SU-DHL-6 (cell line): ENCODE measurements around the gene NTM.

ENCODE experiments used
- H2AFZ ChIP-seq: fragments of 200-600 bp; sonication (generic); 2 replicates; pipeline ENCODE4 v1.6.1; 2014; ENCODE audit warnings: low read depth, mild to moderate bottlenecking, moderate library complexity, mixed read lengths, antibody characterized with exemption, low read length; ENCODE audit not compliant: severe bottlenecking
- H3F3A ChIP-seq: fragments of 200-600 bp; shearing (Covaris generic); 2 replicates; pipeline ENCODE4 v1.6.0; 2016; ENCODE audit warnings: antibody characterized with exemption, mild to moderate bottlenecking; ENCODE audit not compliant: insufficient read depth
- H3K27ac ChIP-seq: fragments of 200-600 bp; sonication (generic); 2 replicates; pipeline ENCODE4 v1.5.1; 2016; ENCODE audit warnings: low read depth, mild to moderate bottlenecking, low read length, moderate library complexity, mixed read lengths
- H3K27me3 ChIP-seq: fragments of 200-600 bp; sonication (generic), shearing (Covaris generic); 2 replicates; pipeline ENCODE4 v1.6.0; 2014; ENCODE audit warnings: mild to moderate bottlenecking, low read length
- H3K36me3 ChIP-seq: fragments of 200-600 bp; sonication (generic); 2 replicates; pipeline ENCODE4 v1.6.1; 2014; ENCODE audit warnings: mild to moderate bottlenecking, low read length, mixed read lengths
- H3K4me2 ChIP-seq: fragments of 300-600, 200-600 bp; shearing (Covaris generic), sonication (generic); 2 replicates; pipeline ENCODE4 v1.6.0; 2014; ENCODE audit warnings: low read length, low read depth, mild to moderate bottlenecking; ENCODE audit not compliant: poor library complexity, severe bottlenecking
- H3K4me3 ChIP-seq: fragments of 200-600 bp; sonication (generic); 2 replicates; pipeline ENCODE4 v1.5.1; 2014; ENCODE audit warnings: antibody characterized with exemption, low read length, mild to moderate bottlenecking, mixed read lengths; ENCODE audit not compliant: insufficient read depth, poor library complexity, severe bottlenecking
- H3K79me2 ChIP-seq: fragments of 200-600 bp; sonication (generic); 2 replicates; pipeline ENCODE4 v1.6.1; 2014; ENCODE audit warnings: mild to moderate bottlenecking, low read length, moderate library complexity; ENCODE audit not compliant: insufficient read depth
- H3K9ac ChIP-seq: fragments of 200-600 bp; sonication (generic); 2 replicates; pipeline ENCODE4 v1.7.0; 2014; ENCODE audit warnings: mild to moderate bottlenecking, low read length
- H3K9me2 ChIP-seq: fragments of 200-600 bp; sonication (generic); replicated peaks from 2 replicates; pipeline ENCODE4 v1.6.1; 2014; ENCODE audit warnings: low read length; ENCODE audit not compliant: insufficient read depth
- H3K9me3 ChIP-seq: fragments of 200-600 bp; sonication (generic); 2 replicates; pipeline ENCODE4 v1.6.1; 2014; ENCODE audit warnings: low read length, mixed read lengths; ENCODE audit not compliant: insufficient read depth
- H4K20me1 ChIP-seq: fragments of 200-600 bp; sonication (generic); 2 replicates; pipeline ENCODE4 v1.6.1; 2014; ENCODE audit warnings: low read depth, mild to moderate bottlenecking, antibody characterized with exemption, low read length, moderate library complexity, mixed read lengths
- EZH2phosphoT487 ChIP-seq: fragments of 200-600 bp; sonication (generic), shearing (Covaris generic); conservative IDR thresholded peaks from 2 replicates; pipeline ENCODE4 v1.6.1; 2018; ENCODE audit warnings: mild to moderate bottlenecking, antibody characterized with exemption, low read length, moderate library complexity, mixed read lengths
- TF ChIP-seq, protein P1 (sequence below): fragments of 200-600 bp; sonication (generic); IDR thresholded peaks from one replicate; pipeline ENCODE4 v1.5.1; 2017; ENCODE audit warnings: antibody characterized with exemption, mild to moderate bottlenecking, low read length, moderate library complexity; ENCODE audit not compliant: insufficient read depth, poor library complexity, severe bottlenecking

Gene NTM

DNA sequence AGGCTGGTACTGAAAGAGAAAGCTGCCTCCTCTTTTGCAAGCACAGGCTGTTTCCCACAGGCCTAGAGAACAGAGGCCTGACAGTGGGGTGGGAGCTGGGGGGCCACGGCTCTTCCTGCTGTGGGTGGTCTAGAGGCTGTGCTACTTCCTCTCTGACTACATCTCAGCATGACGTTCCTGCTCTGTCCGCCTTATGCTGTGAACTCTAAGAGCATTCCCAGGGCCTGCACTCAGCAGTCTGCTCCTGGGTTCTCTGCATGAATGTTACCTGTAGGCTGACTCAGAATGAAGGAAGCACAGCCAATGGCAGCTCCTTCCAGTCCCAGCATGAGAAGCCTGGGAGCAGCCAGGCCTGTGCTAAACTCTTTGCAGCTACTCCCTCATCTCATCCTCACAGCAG, 534.3 kb downstream of the NTM start:
- H3K4me3 ChIP-seq, result no peak overlapping the region
- H3K27ac ChIP-seq, result no peak overlapping the region
- no peak overlapping the region for H3K4me2 ChIP-seq
- no peaks in the 10 kb centered on the region for H3K27me3 ChIP-seq
- H3K9me3 ChIP-seq, result no peaks in the 10 kb centered on the region
- no peaks in the 10 kb centered on the region for H4K20me1 ChIP-seq
- no peaks in the 10 kb centered on the region for H3F3A ChIP-seq
- TF ChIP-seq EZH2phosphoT487, result no peak
- TF ChIP-seq, protein P1, sequence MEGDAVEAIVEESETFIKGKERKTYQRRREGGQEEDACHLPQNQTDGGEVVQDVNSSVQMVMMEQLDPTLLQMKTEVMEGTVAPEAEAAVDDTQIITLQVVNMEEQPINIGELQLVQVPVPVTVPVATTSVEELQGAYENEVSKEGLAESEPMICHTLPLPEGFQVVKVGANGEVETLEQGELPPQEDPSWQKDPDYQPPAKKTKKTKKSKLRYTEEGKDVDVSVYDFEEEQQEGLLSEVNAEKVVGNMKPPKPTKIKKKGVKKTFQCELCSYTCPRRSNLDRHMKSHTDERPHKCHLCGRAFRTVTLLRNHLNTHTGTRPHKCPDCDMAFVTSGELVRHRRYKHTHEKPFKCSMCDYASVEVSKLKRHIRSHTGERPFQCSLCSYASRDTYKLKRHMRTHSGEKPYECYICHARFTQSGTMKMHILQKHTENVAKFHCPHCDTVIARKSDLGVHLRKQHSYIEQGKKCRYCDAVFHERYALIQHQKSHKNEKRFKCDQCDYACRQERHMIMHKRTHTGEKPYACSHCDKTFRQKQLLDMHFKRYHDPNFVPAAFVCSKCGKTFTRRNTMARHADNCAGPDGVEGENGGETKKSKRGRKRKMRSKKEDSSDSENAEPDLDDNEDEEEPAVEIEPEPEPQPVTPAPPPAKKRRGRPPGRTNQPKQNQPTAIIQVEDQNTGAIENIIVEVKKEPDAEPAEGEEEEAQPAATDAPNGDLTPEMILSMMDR, result no peak
- no peak overlapping the region for H2AFZ ChIP-seq
- H3K36me3 ChIP-seq, result no peaks in the 10 kb centered on the region
- no peaks in the 10 kb centered on the region for H3K9me2 ChIP-seq
- no peak overlapping the region for H3K9ac ChIP-seq
- H3K79me2 ChIP-seq, result no peaks in the 10 kb centered on the region

DNA sequence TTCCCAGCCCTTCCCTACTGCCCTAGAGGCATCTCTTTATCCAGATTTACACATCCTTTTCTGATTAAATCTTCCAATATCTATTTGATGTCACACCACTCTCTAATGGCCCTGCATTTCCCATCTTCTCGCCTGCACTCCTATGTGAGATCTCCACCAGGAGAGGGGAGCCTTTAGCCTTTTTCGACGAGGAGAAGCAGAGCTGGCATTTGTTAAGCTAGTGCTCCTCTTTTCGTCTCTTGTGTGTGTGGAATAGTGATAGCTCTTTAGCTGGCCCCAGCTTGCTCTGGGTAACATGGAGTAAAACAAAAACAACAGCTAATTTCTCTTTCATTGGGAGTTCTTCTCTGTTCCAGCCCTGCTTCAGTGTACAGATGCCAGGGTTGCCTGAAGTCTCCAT, 536.5 kb downstream of the NTM start:
- Histone ChIP-seq H3K36me3 (no peaks in the 10 kb centered on the region), H3K9ac (no peak overlapping the region), H2AFZ (no peak overlapping the region), H3K27ac (no peak overlapping the region), H3K27me3 (no peaks in the 10 kb centered on the region), H3K79me2 (no peaks in the 10 kb centered on the region), H3F3A (no peaks in the 10 kb centered on the region), H3K4me2 (no peak overlapping the region), H3K4me3 (no peak overlapping the region), H4K20me1 (no peaks in the 10 kb centered on the region), H3K9me3 (no peaks in the 10 kb centered on the region), H3K9me2 (no peaks in the 10 kb centered on the region)
- TF ChIP-seq, protein P1, result no peak
- no peak for TF ChIP-seq EZH2phosphoT487

DNA sequence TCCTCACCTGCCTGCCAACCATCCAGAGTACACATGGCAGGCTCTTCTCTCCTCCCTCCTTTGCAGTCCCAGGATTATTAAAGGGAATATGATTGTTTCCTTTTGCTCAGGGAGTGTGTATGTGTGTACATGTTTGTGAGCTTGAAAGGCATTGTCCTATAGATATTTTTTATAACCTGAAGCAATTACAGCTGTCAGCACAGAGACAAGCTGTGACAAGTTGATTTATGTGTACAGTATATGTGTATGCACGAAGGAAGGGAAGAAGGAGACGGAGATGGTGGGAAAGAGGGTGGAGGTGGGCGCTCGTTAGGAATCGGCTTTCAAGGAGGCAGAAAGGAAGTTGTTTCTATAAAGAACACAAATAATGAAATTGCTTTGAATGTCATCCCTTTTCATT, 537.0 kb downstream of the NTM start:
- Histone ChIP-seq H3K9me2 (no peaks in the 10 kb centered on the region), H3F3A (no peaks in the 10 kb centered on the region), H3K79me2 (no peaks in the 10 kb centered on the region), H3K9me3 (no peaks in the 10 kb centered on the region), H3K4me2 (no peak overlapping the region), H4K20me1 (no peaks in the 10 kb centered on the region), H3K27ac (no peak overlapping the region), H3K4me3 (no peak overlapping the region), H3K36me3 (no peaks in the 10 kb centered on the region), H3K9ac (no peak overlapping the region), H2AFZ (no peak overlapping the region), H3K27me3 (no peaks in the 10 kb centered on the region)
- TF ChIP-seq, protein P1, result no peak
- TF ChIP-seq EZH2phosphoT487, result no peak

DNA sequence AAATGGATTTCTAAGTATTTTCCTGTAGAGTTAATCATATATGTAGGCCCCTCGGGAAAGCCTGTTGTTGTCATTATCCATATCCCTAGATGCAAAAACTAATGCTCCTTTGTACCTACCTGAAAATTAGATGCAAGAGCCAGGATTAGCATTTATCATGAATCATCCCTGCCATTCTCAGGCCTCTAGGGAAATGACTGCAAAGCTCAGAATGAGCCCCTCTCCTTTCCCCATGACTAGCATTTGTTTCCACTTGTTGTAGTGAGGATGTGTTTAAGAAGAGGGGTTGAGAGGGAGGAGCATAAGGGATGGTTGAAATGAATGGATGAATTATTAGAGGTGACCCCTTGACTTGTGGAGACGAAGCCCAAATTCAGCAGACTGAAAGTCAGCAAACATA, 537.9 kb downstream of the NTM start:
- H3K27me3 ChIP-seq, result no peaks in the 10 kb centered on the region
- H3K9me2 ChIP-seq, result no peaks in the 10 kb centered on the region
- no peak overlapping the region for H3K9ac ChIP-seq
- H2AFZ ChIP-seq, result no peak overlapping the region
- H3F3A ChIP-seq, result no peaks in the 10 kb centered on the region
- no peaks in the 10 kb centered on the region for H3K79me2 ChIP-seq
- no peaks in the 10 kb centered on the region for H3K9me3 ChIP-seq
- no peaks in the 10 kb centered on the region for H3K36me3 ChIP-seq
- TF ChIP-seq, protein P1, result no peak
- TF ChIP-seq EZH2phosphoT487, result no peak
- no peak overlapping the region for H3K4me2 ChIP-seq
- H4K20me1 ChIP-seq, result no peaks in the 10 kb centered on the region
- H3K27ac ChIP-seq, result no peak overlapping the region
- no peak overlapping the region for H3K4me3 ChIP-seq
